ENCODE data around the gene CPA5. TPM values are rescaled to one million over a fixed set of nuclear protein-coding genes. Genes with fewer than 3 reads are reported as not detected.

The CPA5 gene
- total RNA-seq, 1 experiment from 2014 or later, result not detected

DNA sequence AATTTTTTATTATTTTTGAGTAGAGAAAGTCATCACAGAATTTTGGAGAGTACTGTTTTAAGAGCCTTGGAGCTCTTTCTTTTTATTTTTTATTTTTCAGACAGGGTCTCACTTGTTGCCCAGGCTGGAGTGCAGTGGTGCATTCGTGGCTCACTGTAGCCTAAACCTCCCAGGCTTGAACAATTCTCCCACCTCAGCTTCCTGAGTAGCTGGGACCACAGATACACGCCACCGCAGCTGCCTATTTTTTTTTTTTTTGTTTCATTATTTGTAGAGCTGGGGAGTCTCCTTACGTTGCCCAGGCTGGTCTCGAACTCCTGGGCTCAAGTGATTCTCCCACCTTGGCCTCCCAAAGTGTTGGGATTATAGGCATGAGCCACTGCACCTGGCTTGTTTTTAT is 41.1 kb upstream of the CPA5 start:
- H3K23ac ChIP-seq (ENCODE audit: insufficient read length, low read depth, low read length), result no peak overlapping the region
- H3K56ac ChIP-seq (ENCODE audit: insufficient read length, low read depth, low read length), result no peak overlapping the region
- no peaks in the 10 kb centered on the region for H3K4me1 Mint-ChIP-seq
- no peak overlapping the region for H3T11ph ChIP-seq (ENCODE audit: low read length)
- no peak overlapping the region for H4K91ac ChIP-seq (ENCODE audit: insufficient read length, low read depth, low read length)
- H3K23me2 ChIP-seq (ENCODE audit: insufficient read length, low read depth, low read length, poor library complexity, severe bottlenecking), result no peaks in the 10 kb centered on the region
- no peak overlapping the region for H2BK15ac ChIP-seq (ENCODE audit: low read depth, low read length)
- no peak overlapping the region for H4K5ac ChIP-seq (ENCODE audit: insufficient read length, low read depth, low read length)
- H4K20me1 ChIP-seq (ENCODE audit: control insufficient read depth, insufficient read depth, insufficient read length), result no peaks in the 10 kb centered on the region
- H3K79me1 ChIP-seq (ENCODE audit: insufficient read depth, low read depth, low read length, poor library complexity, severe bottlenecking), result no peaks in the 10 kb centered on the region
- no peak for DNase-seq
- H2BK120ac ChIP-seq (ENCODE audit: low read depth, low read length, poor library complexity, severe bottlenecking), result no peak overlapping the region
- no peak overlapping the region for H3K27ac ChIP-seq (ENCODE audit: insufficient read length, low read depth, low read length)
- H3K36me3 Mint-ChIP-seq (ENCODE audit: insufficient read depth in 1 of 3, low read depth in 3 of 3), result no peaks in the 10 kb centered on the region
- H4K8ac ChIP-seq (replicated peaks; ENCODE audit: insufficient read length, low read depth, low read length), result no peak overlapping the region
- no peak overlapping the region for H2AK5ac ChIP-seq (ENCODE audit: insufficient read length, low read length)
- WGBS (ENCODE audit: extremely low coverage, insufficient read length, low lambda C conversion rate), result no CpG with 5 or more reads among the region's 5 CpGs
- H2BK5ac ChIP-seq (ENCODE audit: insufficient read length, low read length), result no peak overlapping the region
- no peaks in the 10 kb centered on the region for H3K27me3 ChIP-seq (ENCODE audit: insufficient read depth, low read length)
- no peak overlapping the region for H3K9ac ChIP-seq (ENCODE audit: extremely low read depth, insufficient read length, low read length)
- no peaks in the 10 kb centered on the region for H3K9me3 Mint-ChIP-seq
- H2BK20ac ChIP-seq (ENCODE audit: low read depth, low read length, poor library complexity, severe bottlenecking), result no peak overlapping the region
- TF ChIP-seq, protein P1, sequence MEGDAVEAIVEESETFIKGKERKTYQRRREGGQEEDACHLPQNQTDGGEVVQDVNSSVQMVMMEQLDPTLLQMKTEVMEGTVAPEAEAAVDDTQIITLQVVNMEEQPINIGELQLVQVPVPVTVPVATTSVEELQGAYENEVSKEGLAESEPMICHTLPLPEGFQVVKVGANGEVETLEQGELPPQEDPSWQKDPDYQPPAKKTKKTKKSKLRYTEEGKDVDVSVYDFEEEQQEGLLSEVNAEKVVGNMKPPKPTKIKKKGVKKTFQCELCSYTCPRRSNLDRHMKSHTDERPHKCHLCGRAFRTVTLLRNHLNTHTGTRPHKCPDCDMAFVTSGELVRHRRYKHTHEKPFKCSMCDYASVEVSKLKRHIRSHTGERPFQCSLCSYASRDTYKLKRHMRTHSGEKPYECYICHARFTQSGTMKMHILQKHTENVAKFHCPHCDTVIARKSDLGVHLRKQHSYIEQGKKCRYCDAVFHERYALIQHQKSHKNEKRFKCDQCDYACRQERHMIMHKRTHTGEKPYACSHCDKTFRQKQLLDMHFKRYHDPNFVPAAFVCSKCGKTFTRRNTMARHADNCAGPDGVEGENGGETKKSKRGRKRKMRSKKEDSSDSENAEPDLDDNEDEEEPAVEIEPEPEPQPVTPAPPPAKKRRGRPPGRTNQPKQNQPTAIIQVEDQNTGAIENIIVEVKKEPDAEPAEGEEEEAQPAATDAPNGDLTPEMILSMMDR (conservative IDR thresholded peaks at IDR 0.05), result no peak
- H2BK12ac ChIP-seq (ENCODE audit: insufficient read length, low read depth, low read length), result no peak overlapping the region
- H3K4me3 Mint-ChIP-seq, result no peak overlapping the region
- H3K4ac ChIP-seq (ENCODE audit: low read depth, low read length), result no peak overlapping the region
- H2AFZ ChIP-seq (ENCODE audit: low read length), result no peak overlapping the region
- H3K27ac Mint-ChIP-seq, result no peak overlapping the region
- peaks cover 1% of the 10 kb centered on the region; the same call in 1 of the 2 replicates for H3K27me3 Mint-ChIP-seq (ENCODE audit: low read depth)
- H3K14ac ChIP-seq (ENCODE audit: insufficient read depth, low read length), result no peak overlapping the region
- H3K4me2 ChIP-seq (ENCODE audit: insufficient read depth, insufficient read length, low read length), result no peak overlapping the region
- H3K9me3 ChIP-seq (ENCODE audit: control insufficient read depth, low read depth, low read length), result no peaks in the 10 kb centered on the region
- H3K79me2 ChIP-seq (ENCODE audit: insufficient read depth, low read length), result no peaks in the 10 kb centered on the region
- H3K18ac ChIP-seq (ENCODE audit: insufficient read length, low read depth, low read length), result no peak overlapping the region
- H3K4me1 ChIP-seq (ENCODE audit: insufficient read depth, low read length), result no peaks in the 10 kb centered on the region
